HUES6 (cell line): ENCODE results near the gene KCNK2.

ENCODE experiments used
- H3K27ac ChIP-seq: 2 replicates; pipeline ENCODE4 v1.7.0; 2013; ENCODE audit warnings: low read depth, mild to moderate bottlenecking, low read length, inconsistent platforms
- H3K27me3 ChIP-seq: 2 replicates; pipeline ENCODE4 v1.6.1; 2013; ENCODE audit warnings: low read length; ENCODE audit not compliant: control insufficient read depth, insufficient read depth
- H3K36me3 ChIP-seq: 2 replicates; pipeline ENCODE4 v1.6.1; 2013; ENCODE audit warnings: low read length; ENCODE audit not compliant: control insufficient read depth, insufficient read depth
- H3K4me1 ChIP-seq: 2 replicates; pipeline ENCODE4 v1.6.1; 2013; ENCODE audit warnings: low read length; ENCODE audit not compliant: control insufficient read depth, insufficient read depth
- H3K4me3 ChIP-seq: 2 replicates; pipeline ENCODE4 v1.5.1; 2013; ENCODE audit warnings: low read depth, low read length
- H3K9ac ChIP-seq: one replicate; pipeline ENCODE4 v1.6.1; 2013; ENCODE audit warnings: mild to moderate bottlenecking, low read length
- H3K9me3 ChIP-seq: 2 replicates; pipeline ENCODE4 v1.6.1; 2013; ENCODE audit warnings: low read depth, low read length; ENCODE audit not compliant: control insufficient read depth, insufficient read depth

The KCNK2 gene

DNA sequence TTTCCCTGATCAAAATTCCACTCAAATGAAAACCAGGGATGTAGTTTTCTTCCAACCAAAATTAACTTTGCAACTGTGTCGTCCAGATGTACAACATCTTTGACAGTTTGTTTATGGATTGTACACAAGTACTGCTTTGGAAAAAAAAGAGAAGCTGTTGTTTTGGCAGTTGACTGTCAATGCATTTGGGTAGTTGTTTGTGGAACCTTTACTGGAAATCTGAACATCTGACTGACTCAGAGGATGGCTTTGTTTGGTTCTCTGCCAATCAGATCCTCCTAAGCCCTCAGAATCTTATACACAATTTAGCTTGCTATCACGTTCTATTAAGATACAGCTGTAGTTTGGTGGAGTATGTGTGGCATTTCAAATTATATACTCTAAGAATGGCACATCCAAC, 195.0 kb downstream of the KCNK2 start:
- Histone ChIP-seq H3K4me1 (peaks cover 6% of the 10 kb centered on the region; the same call in 1 of the 2 replicates), H3K4me3 (no peak overlapping the region), H3K36me3 (no peaks in the 10 kb centered on the region), H3K27me3 (no peaks in the 10 kb centered on the region), H3K27ac (no peak overlapping the region), H3K9ac (no peak overlapping the region), H3K9me3 (no peaks in the 10 kb centered on the region)

DNA sequence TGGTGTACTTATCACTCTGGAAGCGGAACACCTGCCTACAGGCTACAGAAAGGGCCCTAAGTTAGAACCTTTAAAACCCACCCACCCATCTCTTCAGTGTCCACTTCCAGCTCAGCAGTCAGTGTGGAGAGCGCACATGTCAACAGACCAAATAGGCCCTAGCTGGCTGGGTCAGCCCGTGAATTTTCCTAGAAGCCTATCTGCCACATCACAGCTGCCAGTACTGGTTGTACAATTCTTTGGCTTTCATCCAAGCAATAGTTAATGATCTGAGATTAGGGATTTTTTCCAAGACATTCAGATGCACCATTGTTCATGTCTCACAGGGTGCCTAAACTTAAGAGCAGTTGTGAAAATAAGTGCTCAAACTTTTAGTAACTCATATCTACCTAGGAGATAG, 197.1 kb downstream of the KCNK2 start:
- Histone ChIP-seq H3K9ac (no peak overlapping the region), H3K4me3 (no peak overlapping the region), H3K4me1 (peaks cover 3% of the 10 kb centered on the region; the same call in 1 of the 2 replicates), H3K27ac (no peak overlapping the region), H3K36me3 (no peaks in the 10 kb centered on the region), H3K9me3 (no peaks in the 10 kb centered on the region), H3K27me3 (no peaks in the 10 kb centered on the region)

DNA sequence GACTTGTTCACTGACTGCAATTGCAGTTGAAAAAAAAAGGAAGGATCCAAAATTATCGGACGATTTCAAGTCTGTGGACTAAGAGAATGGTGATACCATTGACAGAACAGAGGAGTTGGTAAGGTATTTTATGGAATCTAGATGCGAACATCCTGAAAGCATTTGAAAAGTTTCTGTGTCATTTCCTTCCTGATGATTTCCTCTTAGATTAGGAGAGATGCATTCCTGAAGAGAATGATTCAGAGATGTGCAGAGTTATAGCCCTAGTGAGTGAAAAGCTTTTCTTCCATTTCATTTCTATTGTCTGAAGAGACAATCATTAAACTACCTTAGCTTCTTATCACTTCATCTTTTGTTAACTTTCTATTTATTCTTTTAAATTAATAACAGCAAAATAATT, 200.0 kb downstream of the KCNK2 start:
- Histone ChIP-seq H3K27me3 (no peaks in the 10 kb centered on the region), H3K4me1 (no peaks in the 10 kb centered on the region), H3K9me3 (no peaks in the 10 kb centered on the region), H3K4me3 (no peak overlapping the region), H3K27ac (no peak overlapping the region), H3K36me3 (no peaks in the 10 kb centered on the region), H3K9ac (no peak overlapping the region)

DNA sequence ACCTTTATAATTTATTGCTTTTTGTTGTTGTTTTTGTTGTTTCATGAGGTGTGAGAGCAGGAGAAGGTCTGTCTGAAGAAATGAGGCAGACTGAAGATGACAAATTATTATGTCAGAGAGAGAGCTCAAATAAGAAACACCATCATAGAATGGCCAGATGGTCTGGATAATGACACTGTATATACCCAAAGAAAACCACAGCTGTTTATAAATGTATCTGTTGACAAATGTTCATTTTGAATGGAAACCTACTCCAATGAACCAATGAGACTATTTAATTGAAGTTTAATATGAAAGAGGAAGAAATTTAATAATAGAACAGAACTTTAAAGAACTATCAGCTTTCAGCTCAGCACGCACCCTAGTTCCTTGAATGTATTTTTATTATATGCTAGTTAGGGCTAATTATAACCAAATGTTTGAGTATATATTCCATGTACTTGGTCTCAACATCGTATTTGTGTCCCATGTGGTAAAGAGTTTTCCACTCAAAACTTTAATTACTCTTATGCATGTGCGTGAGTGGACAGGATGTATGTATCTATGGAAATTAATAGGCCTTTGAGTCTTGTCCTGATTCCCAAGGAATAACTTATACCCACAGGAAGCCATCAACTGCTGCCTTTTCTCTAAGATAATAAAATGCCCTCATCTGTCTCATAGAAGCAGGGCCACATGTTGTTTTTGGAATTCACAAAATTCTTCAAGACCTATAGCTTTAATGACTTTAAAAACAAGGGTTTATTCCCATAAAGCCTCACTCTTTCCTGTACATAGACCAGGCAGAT, 202.7 kb downstream of the KCNK2 start:
- no peaks in the 10 kb centered on the region for H3K9me3 ChIP-seq
- H3K36me3 ChIP-seq, result no peaks in the 10 kb centered on the region
- H3K27me3 ChIP-seq, result no peaks in the 10 kb centered on the region
- no peaks in the 10 kb centered on the region for H3K4me1 ChIP-seq
- no peak overlapping the region for H3K27ac ChIP-seq
- no peak overlapping the region for H3K4me3 ChIP-seq
- no peak overlapping the region for H3K9ac ChIP-seq
